ENCODE results near the gene BRAF. TPM values are rescaled to one million over a fixed set of nuclear protein-coding genes. Genes with fewer than 3 reads are reported as not detected.

Gene BRAF
- total RNA-seq, 3 donors from 2014 or later (not counting 1 experiment from before 2014, with no cell fraction given) = 54.3 to 67.7 (median 64.1) TPM

DNA sequence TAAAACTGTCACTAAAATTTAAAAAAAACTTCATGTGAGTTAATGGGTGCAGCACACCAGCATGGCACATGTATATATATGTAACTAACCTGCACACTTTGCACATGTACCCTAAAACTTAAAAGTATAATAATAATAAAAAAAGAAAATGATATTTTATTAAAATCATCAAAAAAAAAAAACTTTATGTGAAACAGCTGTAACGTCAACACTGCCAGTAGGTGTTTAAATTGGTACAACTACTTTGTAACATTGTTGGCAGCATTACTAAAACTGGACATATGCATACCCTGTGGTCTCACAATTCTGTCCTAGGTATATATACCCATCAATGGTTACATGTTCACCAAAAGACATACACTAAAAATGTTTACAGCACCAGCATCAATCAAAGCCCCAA lies 146.2 kb downstream of the BRAF start:
- H3K4me3 Mint-ChIP-seq = no peak overlapping the region
- Histone ChIP-seq H3K36me3 (ENCODE audit: control insufficient read depth, insufficient read depth, low read length) (peaks cover 54% of the 10 kb centered on the region), H3K27ac (ENCODE audit: low read length) (no peak overlapping the region), H3K27me3 (ENCODE audit: control insufficient read depth, insufficient read depth, low read length) (no peaks in the 10 kb centered on the region), H3K4me1 (ENCODE audit: control insufficient read depth, insufficient read depth, low read length) (no peaks in the 10 kb centered on the region), H3K4me3 (ENCODE audit: low read length) (no peak overlapping the region), H3K9me3 (ENCODE audit: control insufficient read depth, insufficient read depth, low read length) (no peaks in the 10 kb centered on the region)
- intact Hi-C loops (cut with micrococcal nuclease) = no loop called here
- no peak overlapping the region for H3K27ac Mint-ChIP-seq
- no peak for DNase-seq
- no peaks in the 10 kb centered on the region for H3K9me3 Mint-ChIP-seq
- WGBS (ENCODE audit: insufficient coverage) = 100% methylated on average over 1 of the region's 1 CpG
- no peaks in the 10 kb centered on the region for H3K36me3 Mint-ChIP-seq
- H3K4me1 Mint-ChIP-seq = peaks cover 5 to 6% of the 10 kb centered on the region in 2 donors
- no peaks in the 10 kb centered on the region for H3K27me3 Mint-ChIP-seq (ENCODE audit: low read depth in 2 of 2)
- ATAC-seq = no peak
- TF ChIP-seq, protein P1, sequence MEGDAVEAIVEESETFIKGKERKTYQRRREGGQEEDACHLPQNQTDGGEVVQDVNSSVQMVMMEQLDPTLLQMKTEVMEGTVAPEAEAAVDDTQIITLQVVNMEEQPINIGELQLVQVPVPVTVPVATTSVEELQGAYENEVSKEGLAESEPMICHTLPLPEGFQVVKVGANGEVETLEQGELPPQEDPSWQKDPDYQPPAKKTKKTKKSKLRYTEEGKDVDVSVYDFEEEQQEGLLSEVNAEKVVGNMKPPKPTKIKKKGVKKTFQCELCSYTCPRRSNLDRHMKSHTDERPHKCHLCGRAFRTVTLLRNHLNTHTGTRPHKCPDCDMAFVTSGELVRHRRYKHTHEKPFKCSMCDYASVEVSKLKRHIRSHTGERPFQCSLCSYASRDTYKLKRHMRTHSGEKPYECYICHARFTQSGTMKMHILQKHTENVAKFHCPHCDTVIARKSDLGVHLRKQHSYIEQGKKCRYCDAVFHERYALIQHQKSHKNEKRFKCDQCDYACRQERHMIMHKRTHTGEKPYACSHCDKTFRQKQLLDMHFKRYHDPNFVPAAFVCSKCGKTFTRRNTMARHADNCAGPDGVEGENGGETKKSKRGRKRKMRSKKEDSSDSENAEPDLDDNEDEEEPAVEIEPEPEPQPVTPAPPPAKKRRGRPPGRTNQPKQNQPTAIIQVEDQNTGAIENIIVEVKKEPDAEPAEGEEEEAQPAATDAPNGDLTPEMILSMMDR (IDR thresholded peaks at IDR 0.05) = no peak

DNA sequence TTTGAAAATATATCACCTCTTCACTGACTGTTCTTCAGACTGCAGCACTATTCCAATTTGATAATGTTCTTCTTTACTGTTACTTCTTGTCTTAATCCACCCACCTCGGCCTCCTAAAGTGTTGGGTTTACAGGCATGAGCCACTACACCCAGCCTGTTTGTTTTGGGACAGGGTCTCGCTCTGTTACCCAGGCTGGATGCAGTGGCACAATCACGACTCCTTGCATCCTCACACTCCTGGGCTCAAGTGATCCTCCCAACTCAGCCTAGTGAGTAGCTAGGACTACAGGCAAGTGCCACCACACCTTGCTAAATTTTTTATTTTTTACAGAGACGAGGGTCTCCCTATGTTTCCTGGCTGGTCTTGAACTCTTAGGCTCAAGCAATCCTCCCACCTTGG lies 150.4 kb downstream of the BRAF start:
- TF ChIP-seq, protein P1 (IDR thresholded peaks at IDR 0.05) = no peak
- no peak for ATAC-seq
- Histone ChIP-seq H3K9me3 (ENCODE audit: control insufficient read depth, insufficient read depth, low read length) (no peaks in the 10 kb centered on the region), H3K27me3 (ENCODE audit: control insufficient read depth, insufficient read depth, low read length) (no peaks in the 10 kb centered on the region), H3K4me1 (ENCODE audit: control insufficient read depth, insufficient read depth, low read length) (no peaks in the 10 kb centered on the region), H3K27ac (ENCODE audit: low read length) (no peak overlapping the region), H3K36me3 (ENCODE audit: control insufficient read depth, insufficient read depth, low read length) (peaks cover 38% of the 10 kb centered on the region), H3K4me3 (ENCODE audit: low read length) (no peak overlapping the region)
- Mint-ChIP-seq H3K4me3 (no peak overlapping the region), H3K27me3 (ENCODE audit: low read depth in 2 of 2) (no peaks in the 10 kb centered on the region), H3K36me3 (no peaks in the 10 kb centered on the region), H3K27ac (no peak overlapping the region), H3K9me3 (no peaks in the 10 kb centered on the region), H3K4me1 (peaks cover 5 to 6% of the 10 kb centered on the region in 2 donors)
- no peak for DNase-seq
- WGBS (ENCODE audit: insufficient coverage) = 99% methylated on average over 4 of the region's 4 CpGs
- intact Hi-C loops (cut with micrococcal nuclease) = no loop called here

DNA sequence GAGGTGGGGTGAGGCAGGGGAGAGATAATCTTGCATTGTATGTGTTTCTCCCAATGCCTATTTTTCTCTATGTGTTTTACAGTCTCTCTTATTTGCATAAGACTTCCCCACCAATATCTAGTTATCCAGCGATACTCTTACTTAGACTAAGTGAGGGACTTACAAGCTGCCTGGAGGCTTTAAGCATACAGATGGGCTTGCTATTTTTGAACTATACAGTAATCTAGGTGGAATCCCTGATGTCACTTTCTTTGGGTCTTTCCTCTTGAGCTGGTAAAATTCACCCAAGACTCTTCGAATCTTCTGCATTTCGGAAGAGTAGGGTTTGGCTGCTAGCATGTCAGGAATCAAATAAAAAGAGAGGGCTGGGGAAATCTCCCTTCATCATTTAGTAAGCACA lies 151.6 kb downstream of the BRAF start:
- Histone ChIP-seq H3K4me3 (ENCODE audit: low read length) (no peak overlapping the region), H3K36me3 (ENCODE audit: control insufficient read depth, insufficient read depth, low read length) (peaks cover 38% of the 10 kb centered on the region), H3K27ac (ENCODE audit: low read length) (no peak overlapping the region), H3K9me3 (ENCODE audit: control insufficient read depth, insufficient read depth, low read length) (no peaks in the 10 kb centered on the region), H3K27me3 (ENCODE audit: control insufficient read depth, insufficient read depth, low read length) (no peaks in the 10 kb centered on the region), H3K4me1 (ENCODE audit: control insufficient read depth, insufficient read depth, low read length) (no peaks in the 10 kb centered on the region)
- TF ChIP-seq, protein P1 (IDR thresholded peaks at IDR 0.05) = no peak
- Mint-ChIP-seq H3K36me3 (no peaks in the 10 kb centered on the region), H3K27ac (no peak overlapping the region), H3K4me3 (no peak overlapping the region), H3K27me3 (ENCODE audit: low read depth in 2 of 2) (no peaks in the 10 kb centered on the region), H3K4me1 (no peaks in the 10 kb centered on the region), H3K9me3 (no peaks in the 10 kb centered on the region)
- intact Hi-C loops (cut with micrococcal nuclease) = no loop called here
- ATAC-seq (no peak), DNase-seq (no peak)
- 93% methylated on average over 3 of the region's 3 CpGs for WGBS (ENCODE audit: insufficient coverage)

DNA sequence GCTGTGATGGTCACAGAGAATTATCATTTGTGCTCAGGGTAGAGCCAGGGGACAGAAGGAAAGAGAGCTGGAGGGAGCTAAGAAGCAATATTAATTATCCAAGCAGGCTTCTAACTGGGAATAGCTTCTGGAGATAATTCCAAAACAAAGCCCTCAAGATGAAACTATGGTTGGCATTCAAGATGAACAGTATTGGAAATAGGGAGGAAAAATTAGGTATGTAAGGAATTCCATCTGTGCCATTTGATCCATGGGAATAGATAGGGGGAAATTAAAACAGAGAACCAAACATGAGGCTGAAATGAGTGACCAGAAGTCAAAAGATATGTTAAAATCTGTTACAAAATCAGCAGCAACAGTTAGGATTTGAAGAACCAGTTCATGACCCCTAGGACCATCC lies 152.9 kb downstream of the BRAF start:
- no peaks in the 10 kb centered on the region for H3K27me3 Mint-ChIP-seq (ENCODE audit: low read depth in 2 of 2)
- no peaks in the 10 kb centered on the region for H3K9me3 ChIP-seq (ENCODE audit: control insufficient read depth, insufficient read depth, low read length)
- no peaks in the 10 kb centered on the region for H3K36me3 Mint-ChIP-seq
- no peak overlapping the region for H3K4me3 Mint-ChIP-seq
- no peaks in the 10 kb centered on the region for H3K4me1 ChIP-seq (ENCODE audit: control insufficient read depth, insufficient read depth, low read length)
- no peak for ATAC-seq
- peaks cover 29% of the 10 kb centered on the region for H3K36me3 ChIP-seq (ENCODE audit: control insufficient read depth, insufficient read depth, low read length)
- intact Hi-C loops (cut with micrococcal nuclease) = no loop called here
- DNase-seq = no peak
- no peak overlapping the region for H3K4me3 ChIP-seq (ENCODE audit: low read length)
- H3K27ac Mint-ChIP-seq = no peak overlapping the region
- no peak overlapping the region for H3K27ac ChIP-seq (ENCODE audit: low read length)
- TF ChIP-seq, protein P1 (IDR thresholded peaks at IDR 0.05) = no peak
- peaks cover 10 to 12% of the 10 kb centered on the region in 2 donors for H3K4me1 Mint-ChIP-seq
- H3K27me3 ChIP-seq (ENCODE audit: control insufficient read depth, insufficient read depth, low read length) = no peaks in the 10 kb centered on the region
- H3K9me3 Mint-ChIP-seq = no peaks in the 10 kb centered on the region
